Nephron progenitor cell (in vitro differentiated cells): ENCODE measurements around the gene BRCA2.

Experiments
- DNase-seq: peaks from one replicate; pipeline ENCODE4 v3.0.0; 2021
- H3K27ac Mint-ChIP-seq: 2 replicates; pipeline ENCODE4 v1.8.0; 2021; ENCODE audit warnings: mild to moderate bottlenecking, moderate library complexity, mixed read lengths
- H3K27me3 Mint-ChIP-seq: 2 replicates; pipeline ENCODE4 v1.8.0; 2021; ENCODE audit warnings: mild to moderate bottlenecking, low read depth, mixed read lengths; ENCODE audit not compliant: poor library complexity
- H3K36me3 Mint-ChIP-seq: 2 replicates; pipeline ENCODE4 v1.8.0; 2021; ENCODE audit warnings: low read depth, mixed read lengths
- H3K4me1 Mint-ChIP-seq: 2 replicates; pipeline ENCODE4 v1.8.0; 2021; ENCODE audit warnings: mixed read lengths
- H3K4me3 Mint-ChIP-seq: 2 replicates; pipeline ENCODE4 v1.8.0; 2021; ENCODE audit warnings: mild to moderate bottlenecking, moderate library complexity, mixed read lengths
- H3K9me3 Mint-ChIP-seq: 2 replicates; pipeline ENCODE4 v1.8.0; 2021; ENCODE audit warnings: mild to moderate bottlenecking, moderate library complexity, mixed read lengths
- TF ChIP-seq, protein P1 (sequence below): fragments of 200-600 bp; sonication (generic); IDR thresholded peaks from 2 replicates; pipeline ENCODE4 v1.5.0; 2021; ENCODE audit warnings: antibody characterized with exemption

The BRCA2 gene

DNA sequence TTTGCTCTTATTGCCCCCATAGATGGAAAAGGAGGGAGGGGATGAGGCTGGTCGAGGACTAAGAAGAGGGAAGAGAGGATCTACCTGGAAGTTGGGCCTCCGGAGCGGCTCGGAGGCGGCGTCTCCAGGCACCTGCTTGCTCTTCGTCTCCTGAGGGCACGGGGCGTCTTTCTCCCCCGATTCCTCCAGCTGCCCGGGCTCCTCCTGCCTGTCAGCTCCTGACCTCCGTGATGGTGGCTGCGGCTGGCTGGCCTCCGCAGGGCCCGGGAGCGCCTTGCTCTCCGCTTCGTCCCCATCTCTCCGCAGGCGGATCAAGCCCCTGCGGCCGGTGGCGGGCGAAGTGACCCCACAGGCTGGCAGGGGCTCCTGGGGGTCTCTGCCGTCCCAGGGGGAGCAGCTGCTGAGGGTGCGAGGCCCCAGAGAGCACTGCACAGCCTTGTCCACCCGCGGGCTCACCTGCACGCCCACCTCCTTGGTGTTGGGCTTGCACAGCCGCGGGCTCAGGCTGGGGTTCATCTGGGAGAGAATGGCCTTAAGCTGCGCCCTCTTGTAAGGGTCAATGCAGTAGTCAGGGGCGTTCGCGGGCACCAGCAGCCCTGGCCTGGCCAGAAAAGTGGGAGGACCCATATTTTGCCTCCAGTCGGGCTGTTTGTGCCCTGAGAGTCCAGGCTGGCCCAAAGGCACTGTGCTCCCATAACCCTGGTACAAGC is 4.0 kb upstream of the BRCA2 start:
- Mint-ChIP-seq H3K4me3 (no peak overlapping the region), H3K4me1 (peaks cover 4% of the 10 kb centered on the region), H3K27me3 (peaks cover 4% of the 10 kb centered on the region), H3K9me3 (no peaks in the 10 kb centered on the region), H3K36me3 (no peaks in the 10 kb centered on the region), H3K27ac (no peak overlapping the region)
- no peak for DNase-seq
- TF ChIP-seq, protein P1, sequence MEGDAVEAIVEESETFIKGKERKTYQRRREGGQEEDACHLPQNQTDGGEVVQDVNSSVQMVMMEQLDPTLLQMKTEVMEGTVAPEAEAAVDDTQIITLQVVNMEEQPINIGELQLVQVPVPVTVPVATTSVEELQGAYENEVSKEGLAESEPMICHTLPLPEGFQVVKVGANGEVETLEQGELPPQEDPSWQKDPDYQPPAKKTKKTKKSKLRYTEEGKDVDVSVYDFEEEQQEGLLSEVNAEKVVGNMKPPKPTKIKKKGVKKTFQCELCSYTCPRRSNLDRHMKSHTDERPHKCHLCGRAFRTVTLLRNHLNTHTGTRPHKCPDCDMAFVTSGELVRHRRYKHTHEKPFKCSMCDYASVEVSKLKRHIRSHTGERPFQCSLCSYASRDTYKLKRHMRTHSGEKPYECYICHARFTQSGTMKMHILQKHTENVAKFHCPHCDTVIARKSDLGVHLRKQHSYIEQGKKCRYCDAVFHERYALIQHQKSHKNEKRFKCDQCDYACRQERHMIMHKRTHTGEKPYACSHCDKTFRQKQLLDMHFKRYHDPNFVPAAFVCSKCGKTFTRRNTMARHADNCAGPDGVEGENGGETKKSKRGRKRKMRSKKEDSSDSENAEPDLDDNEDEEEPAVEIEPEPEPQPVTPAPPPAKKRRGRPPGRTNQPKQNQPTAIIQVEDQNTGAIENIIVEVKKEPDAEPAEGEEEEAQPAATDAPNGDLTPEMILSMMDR, result no peak

DNA sequence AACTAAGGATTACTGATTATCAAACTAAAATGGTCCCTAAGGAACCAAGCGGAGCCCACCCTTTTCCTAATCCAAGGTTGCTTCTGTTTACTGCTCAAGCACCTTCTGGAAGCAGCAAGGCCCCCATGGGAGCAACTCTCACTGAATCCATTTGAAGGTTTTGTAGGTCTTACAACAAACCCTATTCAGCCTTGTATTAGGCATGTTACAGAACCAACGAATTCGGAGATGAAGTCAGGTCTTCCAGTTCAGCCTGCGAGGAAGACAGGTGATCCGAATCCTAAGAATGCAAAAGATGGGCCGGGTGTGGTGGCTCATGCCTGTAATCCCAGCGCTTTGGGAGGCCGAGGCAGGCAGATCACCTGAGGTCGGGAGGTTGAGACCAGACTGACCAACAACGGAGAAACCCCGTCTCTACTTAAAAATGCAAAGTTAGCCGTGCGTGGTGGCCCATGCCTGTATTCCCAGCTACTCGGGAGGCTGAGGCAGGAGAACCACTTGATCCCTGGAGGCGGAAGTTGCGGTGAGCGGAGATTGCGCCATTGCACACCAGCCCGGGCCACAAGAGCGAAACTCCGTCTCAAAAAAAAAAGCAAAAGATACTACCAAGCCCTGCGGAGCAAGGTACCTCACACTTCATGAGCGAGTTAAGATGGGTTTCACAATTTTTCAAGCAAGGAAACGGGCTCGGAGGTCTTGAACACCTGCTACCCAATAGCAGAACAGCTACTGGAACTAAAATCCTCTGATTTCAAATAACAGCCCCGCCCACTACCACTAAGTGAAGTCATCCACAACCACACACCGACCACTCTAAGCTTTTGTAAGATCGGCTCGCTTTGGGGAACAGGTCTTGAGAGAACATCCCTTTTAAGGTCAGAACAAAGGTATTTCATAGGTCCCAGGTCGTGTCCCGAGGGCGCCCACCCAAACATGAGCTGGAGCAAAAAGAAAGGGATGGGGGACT is 754 bp upstream of the BRCA2 start:
- H3K4me3 Mint-ChIP-seq, result peak overlapping the region; percentile 91
- TF ChIP-seq, protein P1, result no peak
- peaks cover 12% of the 10 kb centered on the region for H3K36me3 Mint-ChIP-seq
- DNase-seq, result no peak
- peaks cover 4% of the 10 kb centered on the region for H3K4me1 Mint-ChIP-seq
- no peaks in the 10 kb centered on the region for H3K9me3 Mint-ChIP-seq
- H3K27me3 Mint-ChIP-seq, result peaks cover 4% of the 10 kb centered on the region
- peak overlapping the region; percentile 99 for H3K27ac Mint-ChIP-seq

DNA sequence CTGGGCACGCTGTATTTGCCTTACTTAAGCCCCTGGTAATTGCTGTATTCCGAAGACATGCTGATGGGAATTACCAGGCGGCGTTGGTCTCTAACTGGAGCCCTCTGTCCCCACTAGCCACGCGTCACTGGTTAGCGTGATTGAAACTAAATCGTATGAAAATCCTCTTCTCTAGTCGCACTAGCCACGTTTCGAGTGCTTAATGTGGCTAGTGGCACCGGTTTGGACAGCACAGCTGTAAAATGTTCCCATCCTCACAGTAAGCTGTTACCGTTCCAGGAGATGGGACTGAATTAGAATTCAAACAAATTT is 676 bp downstream of the BRCA2 start:
- peaks cover 25% of the 10 kb centered on the region for H3K36me3 Mint-ChIP-seq

GRCh38 chr13:32316501-32316900 is 1.2 kb downstream of the BRCA2 start:
- TF ChIP-seq, protein P1, result no peak
- Mint-ChIP-seq H3K27ac (no peak overlapping the region), H3K9me3 (no peaks in the 10 kb centered on the region), H3K36me3 (peaks cover 30% of the 10 kb centered on the region), H3K4me3 (peak overlapping the region; percentile 91), H3K4me1 (peaks cover 4% of the 10 kb centered on the region), H3K27me3 (peaks cover 4% of the 10 kb centered on the region)
- no peak for DNase-seq

More for the DNA sequence above, 676 bp downstream of the BRCA2 start:
- Mint-ChIP-seq H3K9me3 (no peaks in the 10 kb centered on the region), H3K4me1 (peaks cover 4% of the 10 kb centered on the region), H3K27ac (peak overlapping the region; percentile 99), H3K27me3 (peaks cover 4% of the 10 kb centered on the region), H3K4me3 (peak overlapping the region; percentile 91)
- TF ChIP-seq, protein P1, result no peak
- no peak for DNase-seq

GRCh38 chr13:32317716-32318465 is 2.6 kb downstream of the BRCA2 start:
- Mint-ChIP-seq H3K9me3 (peaks cover 6% of the 10 kb centered on the region), H3K36me3 (peaks cover 42% of the 10 kb centered on the region), H3K4me1 (peaks cover 4% of the 10 kb centered on the region), H3K27me3 (peaks cover 4% of the 10 kb centered on the region), H3K4me3 (no peak overlapping the region), H3K27ac (no peak overlapping the region)
- TF ChIP-seq, protein P1, result no peak
- DNase-seq, result no peak
